Kidney glomerular epithelial cell (primary cell): ENCODE measurements around the gene DPCD.
"Not testable (repeated sequence)": the region's sequence is repeated elsewhere in the genome, so short reads cannot be mapped to it uniquely, and the experiment has no call there.

ENCODE experiments used
- DNase-seq: peaks from one replicate; lab custom pipeline; 2025; lab: John Stamatoyannopoulos, UW

Gene DPCD

GRCh38 chr10:101585841-101586240, 2.3 kb upstream of the DPCD start:
- no peak for DNase-seq

- peak; percentile 32 for DNase-seq
These were observed 758 bp downstream of the DPCD start for GRCh38 chr10:101588879-101589278.

- DNase-seq: not testable (repeated sequence)
These were observed 5.2 kb downstream of the DPCD start for GRCh38 chr10:101593331-101593730.

GRCh38 chr10:101595591-101596433, 7.7 kb downstream of the DPCD start:
- DNase-seq: no peak

- no peak for DNase-seq
These were observed 9.2 kb downstream of the DPCD start for GRCh38 chr10:101597091-101597900.

GRCh38 chr10:101601541-101601940, 13.4 kb downstream of the DPCD start:
- no peak for DNase-seq

- peak; percentile 51 for DNase-seq
These were observed 14.8 kb downstream of the DPCD start for GRCh38 chr10:101602761-101603398.

- DNase-seq: no peak
These were observed 19.0 kb downstream of the DPCD start for GRCh38 chr10:101607124-101607523.

- no peak for DNase-seq
These were observed 21.4 kb downstream of the DPCD start for GRCh38 chr10:101609481-101609880.

- no peak for DNase-seq
These were observed 23.2 kb downstream of the DPCD start for GRCh38 chr10:101611096-101611905.

GRCh38 chr10:101612086-101612485, 24.0 kb downstream of the DPCD start:
- no peak for DNase-seq

GRCh38 chr10:101612872-101613271, 24.8 kb downstream of the DPCD start:
- no peak for DNase-seq

- no peak for DNase-seq
These were observed 25.5 kb downstream of the DPCD start for GRCh38 chr10:101613646-101614045.

- no peak for DNase-seq
These were observed 26.8 kb downstream of the DPCD start for GRCh38 chr10:101614663-101615524.

GRCh38 chr10:101615525-101616116, 27.5 kb downstream of the DPCD start:
- DNase-seq: no peak

GRCh38 chr10:101616415-101617101, 28.4 kb downstream of the DPCD start:
- DNase-seq: no peak

- no peak for DNase-seq
These were observed 29.1 kb downstream of the DPCD start for GRCh38 chr10:101617102-101617823.

- no peak for DNase-seq
These were observed 29.9 kb downstream of the DPCD start for GRCh38 chr10:101617824-101618568.
